C1 segment of cervical spinal cord (tissue), 14 donors: ENCODE data around the gene BPIFB3.
"Not testable (repeated sequence)": the region's sequence is repeated elsewhere in the genome, so short reads cannot be mapped to it uniquely, and the experiment has no call there.

Experiments
- DNase-seq, 14 donors: peaks; one replicate each; lab custom pipeline; 2025; lab: John Stamatoyannopoulos, UW

BPIFB3 gene

DNA sequence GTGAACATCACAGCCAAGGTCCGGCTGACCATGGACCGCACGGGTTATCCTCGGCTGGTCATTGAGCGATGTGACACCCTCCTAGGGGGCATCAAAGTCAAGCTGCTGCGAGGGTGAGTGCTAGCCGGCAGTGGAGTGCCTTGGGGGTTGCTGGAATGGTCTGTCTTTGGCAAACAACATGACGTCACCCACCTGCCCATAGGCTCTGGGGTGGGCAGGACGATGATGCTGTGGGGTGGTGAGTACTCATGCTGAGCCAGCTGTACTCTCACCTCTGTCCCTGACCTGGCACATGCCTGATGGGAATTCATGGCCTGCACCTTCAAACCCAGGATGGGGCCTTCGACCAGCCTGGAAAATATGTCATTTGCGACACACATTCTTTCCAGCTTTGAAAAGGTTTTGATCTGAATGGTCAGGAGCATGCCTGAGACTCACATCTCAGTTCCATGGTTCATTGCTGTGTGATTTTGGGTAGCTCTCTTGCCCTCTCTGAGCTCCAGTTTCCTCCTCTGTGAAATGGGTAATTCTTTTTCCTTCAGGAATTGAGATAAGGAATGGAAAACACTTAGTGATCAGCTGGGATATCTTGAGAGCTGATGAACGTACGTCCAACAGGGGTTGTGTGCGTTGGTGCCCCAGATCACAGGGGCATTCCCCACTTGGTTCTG, 32.5 kb downstream of the BPIFB3 start:
- no peak for DNase-seq

DNA sequence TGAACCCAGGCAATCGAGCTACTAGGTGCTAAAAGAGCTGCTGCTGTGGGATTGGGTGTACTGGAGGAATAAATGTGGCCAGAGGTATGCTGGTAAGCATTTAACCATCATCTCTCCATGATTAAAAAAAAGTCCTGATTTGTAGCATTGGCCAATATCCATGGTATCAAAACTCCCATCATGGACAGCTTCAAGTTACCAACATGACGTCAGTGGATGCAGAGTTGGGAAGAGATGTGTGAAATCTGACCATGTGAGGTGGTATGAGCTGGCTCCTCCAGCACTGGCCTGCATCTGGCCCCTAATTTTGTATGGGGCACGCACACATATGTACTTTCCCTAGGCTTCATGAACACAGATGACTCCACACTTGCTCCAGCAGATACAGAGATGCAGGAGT, 37.4 kb downstream of the BPIFB3 start:
- no peak for DNase-seq

DNA sequence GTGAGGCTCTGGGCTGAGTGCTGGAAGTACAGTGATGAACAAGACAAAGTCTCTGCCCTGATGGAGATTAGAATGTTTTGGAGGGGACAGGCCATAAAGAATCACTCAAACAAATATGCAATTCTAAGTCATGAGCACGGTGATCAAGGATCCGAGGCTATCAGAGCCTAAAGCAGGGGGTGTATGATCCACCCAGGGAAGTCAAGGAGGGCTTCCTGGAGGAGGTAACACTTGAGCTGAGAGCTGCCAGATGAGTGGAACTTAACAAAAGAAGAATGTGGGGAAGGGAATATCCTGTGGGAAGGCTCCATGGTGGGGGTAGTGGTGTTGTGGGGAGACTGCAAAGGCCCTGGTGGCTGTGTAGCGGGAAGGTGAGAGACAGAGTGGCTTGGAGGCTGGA, 38.0 kb downstream of the BPIFB3 start:
- no peak for DNase-seq

DNA sequence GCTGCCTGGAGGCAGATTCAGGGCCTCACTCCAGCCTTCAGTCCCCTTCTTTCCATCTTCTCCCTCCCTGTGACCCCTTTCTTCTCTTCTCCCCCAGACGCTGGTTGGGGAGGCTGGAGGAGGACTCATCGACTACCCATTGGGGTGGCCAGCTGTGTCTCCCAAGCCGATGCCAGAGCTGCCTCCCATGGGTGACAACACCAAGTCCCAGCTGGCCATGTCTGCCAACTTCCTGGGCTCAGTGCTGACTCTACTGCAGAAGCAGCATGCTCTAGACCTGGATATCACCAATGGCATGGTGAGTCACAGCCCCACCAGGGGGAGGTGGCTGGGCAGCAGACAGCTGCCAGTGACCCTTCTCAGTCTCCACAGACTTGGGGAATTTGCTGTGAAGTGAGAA, 38.7 kb downstream of the BPIFB3 start:
- DNase-seq, result no peak

DNA sequence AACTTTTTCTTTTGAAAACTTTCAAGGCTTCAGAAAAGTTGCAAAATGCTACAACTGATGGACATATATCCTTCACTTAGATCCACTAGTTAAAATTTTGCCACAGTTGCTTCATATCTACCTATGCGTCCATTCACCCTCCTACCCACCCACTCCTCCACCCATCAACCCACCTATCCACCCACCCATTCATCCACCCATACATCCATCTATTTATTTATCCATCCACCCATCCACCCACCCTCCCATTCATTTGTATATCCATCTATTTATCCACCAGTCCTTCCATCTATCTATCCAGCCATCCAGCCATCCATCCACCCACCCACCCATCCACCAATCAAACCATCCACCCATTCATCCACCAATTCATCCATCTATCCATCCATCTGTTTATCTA, 39.4 kb downstream of the BPIFB3 start:
- no peak for DNase-seq

DNA sequence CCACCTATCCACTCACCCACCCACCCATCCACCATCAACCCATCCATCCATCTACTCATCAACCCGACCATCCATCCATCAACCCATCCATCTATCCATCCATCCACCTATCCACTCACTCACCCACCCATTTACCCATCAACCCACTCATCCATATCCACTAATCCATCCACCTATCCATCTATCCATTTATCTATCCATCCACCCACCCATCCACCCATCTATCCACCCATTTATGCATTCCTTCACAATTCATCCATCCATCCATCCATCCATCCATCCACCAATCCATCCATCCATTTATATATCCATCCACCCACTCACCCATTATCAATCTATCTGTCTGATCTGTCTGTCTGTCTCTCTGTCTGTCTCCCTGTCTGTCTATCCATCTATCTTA, 39.9 kb downstream of the BPIFB3 start:
- no peak for DNase-seq

DNA sequence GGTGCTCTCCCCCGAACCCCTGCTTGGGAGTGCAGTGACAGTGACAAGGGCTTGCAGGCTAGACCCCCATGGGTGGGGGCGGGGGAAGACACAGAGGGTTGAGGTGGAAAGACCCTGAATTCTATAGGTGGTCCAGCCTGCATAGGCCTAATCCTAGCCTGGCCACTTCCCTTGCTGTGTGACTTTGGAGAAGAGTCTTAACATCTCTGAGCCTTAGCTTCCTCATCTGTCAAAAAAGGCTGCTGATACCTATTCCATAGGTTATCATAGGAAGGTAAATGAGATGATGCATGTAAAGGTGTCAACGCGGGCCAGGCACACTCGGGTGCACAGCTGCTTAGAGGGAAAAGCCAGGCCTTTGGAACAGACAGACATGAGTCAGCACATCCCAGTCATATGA, 41.5 kb downstream of the BPIFB3 start:
- DNase-seq, result no peak

DNA sequence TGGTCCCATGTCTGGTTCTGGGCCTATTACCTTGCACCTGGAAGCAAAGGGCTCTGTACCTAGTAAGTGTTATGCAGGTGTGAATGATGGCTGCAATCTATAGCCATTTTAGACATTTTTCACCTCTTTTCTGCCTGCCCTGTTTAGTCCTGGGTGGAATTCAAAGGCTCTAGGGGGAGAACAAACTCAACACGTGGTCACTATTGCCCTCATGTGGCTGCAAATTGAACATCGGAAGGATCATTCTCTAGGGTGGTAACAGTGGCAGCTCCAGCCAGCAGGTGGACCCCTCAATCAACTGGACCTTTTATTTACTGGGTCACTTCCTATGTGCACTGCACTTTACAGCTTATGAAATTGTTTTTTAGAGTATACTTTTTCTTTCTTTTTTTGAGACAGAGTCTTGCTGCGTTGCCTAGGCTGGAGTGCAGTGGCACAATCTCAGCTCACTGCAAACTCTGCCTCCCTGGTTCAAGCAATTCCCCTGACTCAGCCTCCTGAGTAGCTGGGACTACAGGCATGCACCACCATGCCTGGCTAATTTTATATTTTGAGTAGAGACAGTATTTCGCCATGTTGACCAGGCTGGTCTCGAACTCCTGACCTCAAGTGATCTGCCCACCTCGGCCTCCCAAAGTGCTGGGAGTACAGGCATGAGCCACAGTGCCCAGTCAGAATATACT, 42.3 kb downstream of the BPIFB3 start:
- DNase-seq, result peak in 11 of 14 donors; percentile 2 to 54 (median 35)

DNA sequence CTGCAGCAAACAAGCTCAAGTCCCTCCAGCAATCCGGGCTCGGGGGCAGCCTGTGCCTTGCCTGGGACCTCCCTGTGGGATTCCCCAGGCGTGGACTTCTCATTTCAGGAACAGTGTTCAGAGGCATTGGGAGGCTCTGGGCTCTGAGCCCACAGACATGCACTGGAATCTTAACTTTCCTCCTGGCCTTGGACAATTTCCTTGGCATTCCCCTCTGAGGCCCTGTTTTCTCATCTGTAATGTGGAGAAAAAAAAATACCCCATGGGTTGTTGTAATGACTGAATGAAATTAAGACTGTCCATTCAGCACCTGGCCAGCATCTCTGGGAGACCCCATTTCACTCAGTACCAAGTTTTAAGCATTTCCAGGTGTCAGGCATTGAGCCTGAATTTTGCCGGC, 43.3 kb downstream of the BPIFB3 start:
- DNase-seq, result no peak

DNA sequence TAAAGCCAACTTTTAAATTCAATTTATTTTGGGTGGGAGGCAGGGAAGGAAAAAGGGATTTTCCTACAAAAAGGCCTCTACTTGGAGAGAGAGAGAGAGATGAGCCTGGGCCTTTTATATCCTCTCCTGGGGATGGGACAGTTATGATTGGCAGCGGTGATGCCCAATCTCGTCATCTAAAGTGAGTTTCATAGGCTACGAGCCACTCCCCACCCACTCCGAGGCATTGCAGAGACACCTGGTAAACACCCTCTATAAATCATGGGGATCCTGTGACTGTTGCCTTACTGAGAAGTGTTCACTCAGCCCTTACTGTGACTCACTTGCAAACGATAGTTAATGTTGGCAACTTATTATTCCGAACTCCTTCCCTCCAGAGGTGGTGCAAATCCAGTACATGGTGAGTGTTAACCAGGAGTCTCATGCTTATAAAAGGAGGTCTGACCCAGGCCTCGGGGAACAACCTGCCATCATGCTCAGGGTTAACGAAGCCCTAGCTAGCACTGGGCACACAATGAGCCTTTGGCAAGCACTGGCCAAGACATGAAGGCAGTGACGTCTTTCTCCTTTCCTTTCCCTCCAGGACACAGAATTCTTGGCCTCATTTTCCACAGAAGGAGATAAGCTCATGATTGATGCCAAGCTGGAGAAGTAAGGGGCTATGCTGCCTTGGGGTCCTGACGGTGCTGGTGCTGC, 46.3 kb downstream of the BPIFB3 start:
- DNase-seq, result no peak

DNA sequence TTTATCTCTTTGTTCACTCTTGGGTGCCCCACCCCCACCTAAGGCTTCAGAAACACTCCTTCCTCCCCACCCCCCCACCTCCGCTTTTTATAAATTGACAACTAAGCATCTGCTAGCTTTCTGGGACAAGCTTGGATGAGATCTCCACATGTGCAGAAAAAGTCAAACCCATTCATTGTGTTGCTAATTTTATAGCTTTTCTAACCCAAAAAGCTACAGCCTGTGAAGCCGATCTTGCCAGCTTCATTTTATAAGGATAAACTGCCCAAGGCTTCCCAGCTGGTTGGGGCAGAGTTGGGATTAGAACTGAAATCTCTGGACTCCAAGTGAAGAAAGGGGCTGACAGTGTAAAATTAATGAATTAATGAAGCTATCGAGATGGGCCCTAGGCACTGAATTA, 49.9 kb downstream of the BPIFB3 start:
- no peak for DNase-seq

DNA sequence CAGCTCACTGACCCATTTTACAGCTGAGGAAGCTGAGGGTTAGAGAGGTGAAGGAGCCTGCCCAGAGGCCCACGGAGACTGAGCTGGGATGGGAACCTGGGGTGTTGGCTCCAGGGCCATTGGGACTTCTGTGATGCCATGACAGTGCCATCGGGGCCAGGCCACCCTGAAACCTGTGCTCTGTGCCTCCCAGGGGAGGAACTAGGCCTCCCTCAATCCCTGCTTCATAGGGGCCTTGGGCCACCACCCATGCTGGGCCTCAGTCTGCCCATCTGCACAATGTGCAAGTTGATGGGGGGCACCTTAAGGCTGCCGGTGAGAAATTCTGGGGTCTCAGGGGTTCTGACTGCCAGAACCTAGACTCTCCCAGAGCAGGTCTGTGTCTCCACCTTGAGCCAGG, 50.6 kb downstream of the BPIFB3 start:
- DNase-seq, result no peak

DNA sequence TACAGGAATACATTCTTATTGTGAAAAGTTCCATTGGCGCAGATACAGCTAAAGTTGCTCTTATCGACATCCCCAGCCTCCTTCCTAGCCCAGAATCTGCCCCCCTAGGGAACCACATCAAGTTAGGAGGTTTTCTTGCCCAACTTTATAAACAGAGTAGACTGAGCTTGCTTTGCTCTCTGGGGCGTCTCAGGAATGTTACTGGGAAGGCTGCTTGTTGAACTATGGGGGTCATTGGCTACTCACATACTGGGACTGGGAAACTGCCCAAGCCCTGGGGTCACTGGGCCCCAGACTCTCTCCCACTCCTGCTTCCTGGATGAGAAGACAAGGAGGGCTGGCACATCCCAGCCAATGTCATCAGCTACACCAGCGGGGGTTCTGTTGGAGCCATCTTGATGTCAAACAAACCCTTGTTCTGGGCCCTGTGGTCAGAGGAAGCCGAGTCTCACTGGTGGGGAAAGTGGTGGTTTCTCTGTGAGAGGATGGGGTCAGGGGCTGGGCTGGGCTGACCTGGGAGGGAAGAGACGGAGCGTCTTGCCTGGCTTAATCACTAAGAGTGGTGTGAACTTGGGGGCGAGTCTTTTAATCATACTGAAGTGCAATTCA, 51.7 kb downstream of the BPIFB3 start:
- no peak for DNase-seq

DNA sequence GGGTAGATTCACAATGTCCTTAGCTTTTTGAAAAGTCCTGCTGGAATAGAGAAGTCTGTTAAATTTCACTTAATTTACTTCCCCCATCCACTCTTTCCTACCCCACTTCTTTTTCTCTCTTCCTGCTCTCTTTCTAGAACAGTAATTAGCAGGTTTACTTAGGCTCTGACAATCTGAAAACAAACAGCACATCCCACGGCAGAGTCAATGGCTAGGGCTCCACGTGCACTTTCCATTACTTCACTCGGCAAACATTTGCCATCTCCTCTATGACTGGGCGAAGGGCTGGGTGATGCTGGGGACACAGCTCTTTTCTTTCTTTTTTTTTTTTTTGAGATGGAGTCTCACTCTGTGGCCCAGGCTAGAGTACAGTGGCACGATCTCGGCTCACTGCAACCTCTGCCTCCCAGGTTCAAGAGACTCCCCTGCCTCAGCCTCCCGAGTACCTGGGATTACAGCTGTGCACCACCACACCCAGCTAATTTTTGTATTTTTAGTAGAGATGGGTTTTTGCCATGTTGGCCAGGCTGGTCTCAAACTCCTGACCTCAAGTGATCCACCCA, 52.4 kb downstream of the BPIFB3 start:
- not testable (repeated sequence) for DNase-seq

DNA sequence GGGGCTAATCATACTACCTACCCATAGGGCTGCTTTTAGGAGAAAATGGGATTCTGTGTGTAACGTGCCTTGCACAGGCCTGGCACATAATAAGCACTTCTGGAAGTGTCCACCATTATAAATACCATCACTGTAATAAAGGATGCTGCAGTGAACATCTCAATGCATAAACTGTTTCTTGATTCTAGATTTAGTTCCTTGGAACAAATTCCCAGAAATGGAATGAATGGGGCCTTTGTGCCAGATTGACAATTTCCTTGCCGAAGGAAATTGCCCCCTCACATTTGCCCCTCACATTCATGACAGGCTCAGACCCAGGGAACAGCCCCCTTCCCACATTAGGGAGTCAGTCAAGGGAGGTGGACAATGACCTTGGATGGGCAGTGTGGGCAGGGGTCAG, 55.0 kb downstream of the BPIFB3 start:
- DNase-seq, result no peak

DNA sequence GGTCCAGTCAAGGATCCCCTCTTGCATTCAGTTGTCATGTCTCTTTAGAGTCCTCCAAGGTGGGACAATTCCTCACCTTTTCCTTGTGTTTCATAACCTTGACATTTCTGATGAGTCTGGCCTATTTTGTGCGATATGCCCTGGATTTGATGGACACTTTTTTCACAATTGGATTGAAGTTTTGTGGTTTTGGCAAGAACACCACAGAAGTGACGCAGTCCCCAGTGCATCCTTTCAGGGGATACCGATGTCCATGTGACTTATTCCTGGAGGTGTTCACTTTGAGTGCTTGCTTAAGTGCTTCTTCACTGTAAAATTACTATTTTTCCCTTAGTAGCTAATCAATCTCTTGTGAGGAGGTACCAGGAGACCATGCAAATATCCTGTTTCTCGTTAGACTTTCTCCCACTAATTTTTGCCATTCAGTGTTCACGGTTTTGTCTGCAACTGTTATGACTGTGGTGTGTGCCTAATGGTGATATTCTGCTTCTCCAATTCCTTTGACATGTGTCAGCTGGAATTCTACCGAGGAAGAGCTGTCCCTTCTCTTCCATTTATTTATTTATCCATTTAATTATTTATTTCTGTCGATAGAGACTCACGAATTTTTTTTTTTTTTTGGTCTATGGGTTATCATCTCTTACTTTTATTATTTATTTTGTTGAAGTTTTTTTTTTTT, 56.6 kb downstream of the BPIFB3 start:
- no peak for DNase-seq

DNA sequence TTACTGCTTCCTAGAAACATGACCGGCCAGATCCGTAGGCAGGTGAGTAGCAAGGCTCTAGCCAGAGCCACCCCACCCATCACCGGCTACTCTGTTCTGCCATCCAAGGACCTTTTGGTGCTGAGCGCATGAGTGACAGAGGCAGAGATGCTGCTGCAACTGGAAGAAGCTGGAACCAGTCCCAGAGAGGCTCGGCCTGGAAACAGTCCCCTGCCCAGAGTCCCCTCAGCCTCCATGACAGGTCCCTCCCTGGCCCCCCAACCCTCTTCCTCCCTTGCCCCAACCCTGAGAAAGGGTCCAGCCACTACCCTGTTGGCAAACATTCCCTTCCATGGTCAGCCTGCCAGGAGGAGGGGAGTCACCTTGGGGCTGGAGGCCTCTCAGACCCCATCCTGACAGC, 57.6 kb downstream of the BPIFB3 start:
- DNase-seq, result no peak

DNA sequence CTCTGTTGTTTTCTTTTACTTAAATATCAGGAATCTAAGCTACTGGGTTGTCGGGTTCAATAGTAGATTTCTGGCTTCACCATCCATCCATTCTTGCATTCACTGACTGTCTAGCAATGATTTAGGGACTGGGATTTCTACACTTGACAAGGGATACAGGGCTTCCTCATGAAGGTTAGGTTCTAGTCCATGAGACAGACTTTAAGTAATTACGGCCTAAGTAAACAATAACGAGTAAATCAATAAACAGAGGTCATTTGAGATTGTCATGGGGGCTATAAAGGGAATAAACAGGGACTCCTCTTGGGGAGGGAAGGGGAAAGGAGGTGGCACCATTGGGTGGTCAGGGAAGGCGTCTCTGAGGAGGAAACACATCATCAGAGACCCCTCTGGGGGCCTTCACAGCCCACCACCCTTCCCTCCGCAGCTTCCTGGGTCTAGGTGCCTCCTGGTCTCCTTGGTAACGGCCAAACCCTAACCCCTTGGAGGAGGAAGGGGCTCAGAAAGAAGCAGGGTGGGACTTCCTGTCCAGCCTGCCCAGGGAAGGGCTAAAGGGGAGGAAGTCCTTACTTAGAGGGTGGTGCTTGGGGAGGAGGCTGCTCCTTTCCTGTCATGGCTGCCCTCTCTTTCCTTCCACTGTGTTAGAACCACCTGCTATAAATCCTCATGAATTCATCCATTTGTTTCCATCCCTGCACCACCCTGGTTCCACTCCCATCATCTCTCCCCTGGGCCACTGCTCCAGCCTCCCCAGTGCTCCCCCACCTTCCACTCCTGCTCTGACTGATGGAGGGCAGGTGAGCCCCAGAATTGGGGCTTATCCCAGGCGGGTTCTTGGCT, 59.1 kb downstream of the BPIFB3 start:
- DNase-seq, result no peak

DNA sequence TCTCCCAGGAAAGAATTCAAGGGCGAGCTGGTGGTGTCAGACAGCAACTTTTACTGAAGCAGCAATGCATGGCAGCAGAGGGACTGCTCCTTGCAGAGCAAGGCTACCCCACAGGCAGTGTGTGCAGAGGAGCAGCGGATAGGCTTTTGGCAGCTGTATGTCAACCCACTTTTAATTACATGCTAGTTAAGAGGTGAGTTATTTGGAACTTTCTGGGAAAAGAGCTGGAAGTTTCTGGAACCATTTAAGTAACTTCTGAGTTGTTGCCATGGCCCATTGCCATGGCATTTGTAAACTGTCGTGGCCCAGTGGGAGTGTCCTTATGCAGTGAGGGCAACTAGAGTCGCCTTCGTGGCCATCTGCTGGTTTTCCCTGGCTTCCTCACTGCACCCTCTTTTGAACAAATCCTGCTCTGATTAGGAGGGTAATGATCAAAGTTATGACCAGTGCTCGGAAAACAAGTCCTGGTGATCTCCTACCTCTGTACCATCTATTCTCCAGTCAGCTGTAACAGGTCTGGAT, 59.7 kb downstream of the BPIFB3 start:
- no peak for DNase-seq

DNA sequence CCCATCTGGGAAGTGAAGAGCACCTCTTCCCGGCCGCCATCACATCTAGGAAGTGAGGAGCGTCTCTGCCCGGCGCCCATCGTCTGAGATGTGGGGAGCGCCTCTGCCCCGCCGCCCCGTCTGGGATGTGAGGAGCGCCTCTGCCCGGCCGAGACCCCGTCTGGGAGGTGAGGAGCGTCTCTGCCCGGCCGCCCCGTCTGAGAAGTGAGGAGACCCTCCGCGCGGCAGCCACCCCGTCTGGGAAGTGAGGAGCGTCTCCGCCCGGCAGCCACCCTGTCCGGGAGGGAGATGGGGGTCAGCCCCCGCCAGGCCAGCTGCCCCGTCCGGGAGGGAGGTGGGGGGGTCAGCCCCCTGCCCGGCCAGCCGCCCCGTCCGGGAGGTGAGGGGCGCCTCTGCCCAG, 61.8 kb downstream of the BPIFB3 start:
- DNase-seq, result not testable (repeated sequence)
